GM12875 (cell line): ENCODE data around the gene SH3PXD2A.

Source experiments
- H3K4me3 ChIP-seq: one replicate; pipeline ENCODE4 v1.5.1; 2011; ENCODE audit warnings: low read depth, low read length, control low read depth
- CTCF ChIP-seq: IDR thresholded peaks from 2 replicates; pipeline ENCODE4 v1.5.1; 2011; ENCODE audit warnings: low read depth, mild to moderate bottlenecking, control low read depth, inconsistent platforms, low read length, moderate library complexity, borderline replicate concordance; ENCODE audit not compliant: insufficient read depth

The SH3PXD2A gene

GRCh38 chr10:103739039-103739764 lies 116.2 kb downstream of the SH3PXD2A start:
- no peak for TF ChIP-seq CTCF
- no peak overlapping the region for H3K4me3 ChIP-seq

GRCh38 chr10:103737735-103738367 lies 117.5 kb downstream of the SH3PXD2A start:
- no peak overlapping the region for H3K4me3 ChIP-seq
- no peak for TF ChIP-seq CTCF

- H3K4me3 ChIP-seq: no peak overlapping the region
- no peak for TF ChIP-seq CTCF
Measured at GRCh38 chr10:103736763-103737162, 118.6 kb downstream of the SH3PXD2A start.

- TF ChIP-seq CTCF: no peak
- H3K4me3 ChIP-seq: no peak overlapping the region
Measured at GRCh38 chr10:103736044-103736443, 119.3 kb downstream of the SH3PXD2A start.

- no peak overlapping the region for H3K4me3 ChIP-seq
Measured at GRCh38 chr10:103734731-103735130, 120.6 kb downstream of the SH3PXD2A start.

GRCh38 chr10:103733045-103733419 lies 122.3 kb downstream of the SH3PXD2A start:
- H3K4me3 ChIP-seq: no peak overlapping the region
- no peak for TF ChIP-seq CTCF

More at GRCh38 chr10:103734731-103735130, 120.6 kb downstream of the SH3PXD2A start:
- no peak for TF ChIP-seq CTCF

GRCh38 chr10:103732339-103733044 lies 122.9 kb downstream of the SH3PXD2A start:
- H3K4me3 ChIP-seq: no peak overlapping the region
- no peak for TF ChIP-seq CTCF
